Natural killer cell (primary cell): ENCODE results near the gene ROBO1. TPM values are rescaled to one million over a fixed set of nuclear protein-coding genes. Genes with fewer than 3 reads are reported as not detected.

Source experiments
- ATAC-seq, 3 donors: fragments of 150-1000 bp in 2 of 3; fragments of 200-7000 bp in 1 of 3; cut with Tn5 transposase; 1 replicate in 1 of 3; 2 replicates in 2 of 3; pipeline ENCODE4 v1.10.0; 2021; ENCODE audit warnings: mild to moderate bottlenecking in 2 of 3, moderate library complexity in 2 of 3
- DNase-seq, 2 donors: peaks; one replicate each; pipeline versions ENCODE4 v3.0.0 to v3.0.0-alpha.2; 2013 to 2021; ENCODE audit warnings: mixed read lengths in 1 of 2
- H3K27ac ChIP-seq: one replicate; pipeline ENCODE4 v1.5.1; 2013; ENCODE audit warnings: mild to moderate bottlenecking, low read length
- H3K27me3 ChIP-seq: one replicate; pipeline ENCODE4 v1.6.1; 2013; ENCODE audit warnings: low read length; ENCODE audit not compliant: control insufficient read depth, insufficient read depth
- H3K36me3 ChIP-seq: one replicate; pipeline ENCODE4 v1.6.1; 2013; ENCODE audit warnings: low read length; ENCODE audit not compliant: control insufficient read depth, insufficient read depth
- H3K4me1 ChIP-seq: one replicate; pipeline ENCODE4 v1.6.1; 2013; ENCODE audit warnings: low read length; ENCODE audit not compliant: control insufficient read depth, insufficient read depth
- H3K4me3 ChIP-seq: one replicate; pipeline ENCODE4 v1.5.1; 2013; ENCODE audit warnings: low read length
- H3K9me3 ChIP-seq: one replicate; pipeline ENCODE4 v1.6.1; 2013; ENCODE audit warnings: low read length; ENCODE audit not compliant: control insufficient read depth, insufficient read depth
- H3K27ac Mint-ChIP-seq, 2 donors: one replicate each; pipeline ENCODE4 v1.8.0; 2022; ENCODE audit warnings: mild to moderate bottlenecking in 2 of 2, mixed read lengths in 2 of 2, moderate library complexity in 1 of 2
- H3K27me3 Mint-ChIP-seq, 2 donors: one replicate each; pipeline ENCODE4 v1.8.0; 2022; ENCODE audit warnings: low read depth in 2 of 2, mixed read lengths in 2 of 2
- H3K36me3 Mint-ChIP-seq: one replicate; pipeline ENCODE4 v1.8.0; 2022; ENCODE audit warnings: mixed read lengths
- H3K4me1 Mint-ChIP-seq, 2 donors: one replicate each; pipeline ENCODE4 v1.8.0; 2022; ENCODE audit warnings: mixed read lengths in 2 of 2
- H3K4me3 Mint-ChIP-seq: one replicate; pipeline ENCODE4 v1.8.0; 2022; ENCODE audit warnings: mild to moderate bottlenecking, moderate library complexity, mixed read lengths
- H3K9me3 Mint-ChIP-seq, 2 donors: one replicate each; pipeline ENCODE4 v1.8.0; 2022; ENCODE audit warnings: mixed read lengths in 2 of 2
- CTCF ChIP-seq: fragments of 200-600 bp; IDR thresholded peaks from one replicate; pipeline ENCODE4 v1.8.0; 2022; ENCODE audit warnings: antibody characterized with exemption
- WGBS: methylation state at CpG from one replicate; pipeline ENCODE4 v1.1.7; 2013; ENCODE audit warnings: missing lambda C conversion rate; ENCODE audit not compliant: insufficient coverage; 5-methylcytosine and 5-hydroxymethylcytosine counted together
- intact Hi-C: fragments of 100-400 bp; cut with micrococcal nuclease; formaldehyde crosslinking; loops from one replicate; pipeline ENCODE4 v1.14.2; 2022
- total RNA-seq, 4 donors: library from RNA; stranded (reverse); fragments of 120-200 nt in 1 of 4; gene quantifications; one replicate each; pipeline versions ENCODE4 v1.2.3 to v1.2.4, GENCODE V29; 2013 to 2022

ROBO1 gene
- total RNA-seq, 3 donors from 2014 or later (not counting 1 experiment from before 2014, with no cell fraction given): 0.07 TPM; not detected in 2

GRCh38 chr3:79030157-79030556 is 737.6 kb downstream of the ROBO1 start:
- ATAC-seq: no peak
- H3K4me3 Mint-ChIP-seq: no peak overlapping the region
- no peak overlapping the region for H3K27ac Mint-ChIP-seq
- TF ChIP-seq CTCF: no peak
- no peaks in the 10 kb centered on the region for H3K9me3 ChIP-seq
- intact Hi-C loops: no loop called here
- H3K36me3 ChIP-seq: no peaks in the 10 kb centered on the region
- H3K4me1 ChIP-seq: no peaks in the 10 kb centered on the region
- DNase-seq: no peak
- no peaks in the 10 kb centered on the region for H3K27me3 ChIP-seq
- H3K27me3 Mint-ChIP-seq: no peaks in the 10 kb centered on the region
- no peaks in the 10 kb centered on the region for H3K36me3 Mint-ChIP-seq
- peaks cover 2 to 3% of the 10 kb centered on the region in 2 donors for H3K9me3 Mint-ChIP-seq
- H3K4me1 Mint-ChIP-seq: no peaks in the 10 kb centered on the region
- no peak overlapping the region for H3K4me3 ChIP-seq
- no peak overlapping the region for H3K27ac ChIP-seq

DNA sequence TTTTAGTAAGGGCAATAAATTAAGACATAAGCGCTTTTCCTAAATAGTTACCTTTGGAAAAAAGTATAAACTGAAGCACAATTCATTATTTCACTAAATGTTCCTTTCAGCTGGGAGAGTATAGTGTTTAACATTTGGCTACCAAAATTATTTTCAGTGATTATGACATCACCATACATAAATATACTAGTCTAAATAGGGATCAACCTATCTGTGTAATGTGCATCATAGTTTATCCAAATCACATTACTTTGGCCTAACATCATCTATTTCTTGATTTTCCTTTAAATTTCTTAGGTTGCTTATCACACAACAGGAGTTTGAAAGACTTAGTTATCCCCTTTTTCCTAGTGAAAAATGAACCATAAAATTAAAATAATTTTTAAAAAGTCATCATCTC is 738.9 kb downstream of the ROBO1 start:
- Histone ChIP-seq H3K9me3 (no peaks in the 10 kb centered on the region), H3K27ac (no peak overlapping the region), H3K4me3 (no peak overlapping the region), H3K4me1 (no peaks in the 10 kb centered on the region), H3K36me3 (no peaks in the 10 kb centered on the region), H3K27me3 (no peaks in the 10 kb centered on the region)
- H3K36me3 Mint-ChIP-seq: no peaks in the 10 kb centered on the region
- peaks cover 0 to 3% of the 10 kb centered on the region in 2 donors for H3K9me3 Mint-ChIP-seq
- H3K4me1 Mint-ChIP-seq: no peaks in the 10 kb centered on the region
- no peak for TF ChIP-seq CTCF
- no peaks in the 10 kb centered on the region for H3K27me3 Mint-ChIP-seq
- WGBS: no CpG with 5 or more reads among the region's 1 CpG
- no peak for DNase-seq
- no peak overlapping the region for H3K27ac Mint-ChIP-seq
- intact Hi-C loops: no loop called here
- H3K4me3 Mint-ChIP-seq: no peak overlapping the region
- ATAC-seq: no peak

- no peak overlapping the region for H3K4me3 Mint-ChIP-seq
- no peak for TF ChIP-seq CTCF
- H3K27ac ChIP-seq: no peak overlapping the region
- H3K27me3 Mint-ChIP-seq: no peaks in the 10 kb centered on the region
- H3K36me3 Mint-ChIP-seq: no peaks in the 10 kb centered on the region
- no peak overlapping the region for H3K4me3 ChIP-seq
- H3K9me3 Mint-ChIP-seq: peaks cover 0 to 3% of the 10 kb centered on the region in 2 donors
- intact Hi-C loops: no loop called here
- no peaks in the 10 kb centered on the region for H3K36me3 ChIP-seq
- H3K9me3 ChIP-seq: no peaks in the 10 kb centered on the region
- no peaks in the 10 kb centered on the region for H3K27me3 ChIP-seq
- no peak for ATAC-seq
- H3K4me1 Mint-ChIP-seq: no peaks in the 10 kb centered on the region
- H3K27ac Mint-ChIP-seq: no peak overlapping the region
- DNase-seq: no peak
- no peaks in the 10 kb centered on the region for H3K4me1 ChIP-seq
- WGBS: no CpG with 5 or more reads among the region's 2 CpGs
These were observed 740.2 kb downstream of the ROBO1 start for GRCh38 chr3:79027593-79027992.

DNA sequence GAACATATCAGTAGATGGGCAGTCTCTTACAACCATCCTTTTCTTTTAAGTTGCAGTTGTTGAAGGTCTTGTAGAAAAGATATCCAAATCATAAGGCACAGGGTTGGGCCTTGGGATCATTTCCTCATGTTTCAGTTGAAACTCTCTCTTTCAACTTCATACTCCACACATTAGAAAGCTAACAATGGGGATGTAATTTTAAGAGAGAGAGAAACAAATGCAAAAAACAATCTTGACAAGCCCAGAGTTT is 747.9 kb downstream of the ROBO1 start:
- Histone ChIP-seq H3K27me3 (peaks cover 2% of the 10 kb centered on the region), H3K27ac (no peak overlapping the region), H3K36me3 (no peaks in the 10 kb centered on the region), H3K4me3 (no peak overlapping the region), H3K9me3 (no peaks in the 10 kb centered on the region), H3K4me1 (no peaks in the 10 kb centered on the region)
- ATAC-seq: no peak
- no peak for TF ChIP-seq CTCF
- Mint-ChIP-seq H3K4me1 (peaks cover 0 to 4% of the 10 kb centered on the region in 2 donors), H3K9me3 (peaks cover 0 to 7% of the 10 kb centered on the region in 2 donors), H3K27ac (no peak overlapping the region), H3K27me3 (peaks cover 5 to 7% of the 10 kb centered on the region in 2 donors), H3K36me3 (peaks cover 7% of the 10 kb centered on the region), H3K4me3 (no peak overlapping the region)
- DNase-seq: no peak
- intact Hi-C loops: no loop called here
